ENCODE measurements around the gene NLRP5. TPM values are rescaled to one million over a fixed set of nuclear protein-coding genes. Genes with fewer than 3 reads are reported as not detected.
"Not testable (repeated sequence)": the region's sequence is repeated elsewhere in the genome, so short reads cannot be mapped to it uniquely, and the experiment has no call there.

NLRP5 gene
- total RNA-seq, 2 experiments from 2014 or later, result not detected

GRCh38 chr19:56094449-56094848 is 107.9 kb downstream of the NLRP5 start:
- CTCF ChIA-PET, result no interaction called here
- POLR2A ChIA-PET, result interaction anchor here (0.6 kb wide), 1 partner anchor 16 kb away, joined by 3 read pairs; no protein-coding TSS in a partner anchor

- ChIA-PET POLR2A (no interaction called here), CTCF (no interaction called here)
Measured at GRCh38 chr19:56096665-56097064, 110.1 kb downstream of the NLRP5 start.

- POLR2A ChIA-PET, result no interaction called here
- CTCF ChIA-PET, result no interaction called here
Measured at GRCh38 chr19:56097306-56097705, 110.7 kb downstream of the NLRP5 start.

GRCh38 chr19:56097776-56098175 is 111.2 kb downstream of the NLRP5 start:
- ChIA-PET POLR2A (no interaction called here), CTCF (no interaction called here)

DNA sequence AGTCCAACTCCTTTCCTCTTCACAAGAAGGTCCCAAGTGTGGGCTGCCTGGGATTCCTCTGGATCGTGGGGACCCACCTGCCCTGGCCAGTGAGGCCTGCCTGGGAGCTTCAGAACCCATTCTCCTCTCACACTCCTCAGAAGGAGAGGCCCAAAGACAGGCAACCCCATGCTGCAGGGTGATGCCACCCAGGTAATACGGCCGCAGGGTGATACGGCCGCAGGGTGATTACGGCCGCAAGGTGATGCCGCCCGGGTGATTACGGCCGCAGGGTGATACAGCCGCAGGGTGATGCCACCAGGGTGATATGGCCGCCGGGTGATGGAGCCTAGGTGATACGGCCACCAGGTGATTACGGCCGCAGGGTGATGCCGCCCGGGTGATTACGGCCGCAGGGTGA is 111.7 kb downstream of the NLRP5 start:
- POLR2A ChIA-PET, result not testable (repeated sequence)

GRCh38 chr19:56098731-56099568 is 112.4 kb downstream of the NLRP5 start:
- ChIA-PET POLR2A (no interaction called here), CTCF (no interaction called here)

More for the DNA sequence above, 111.7 kb downstream of the NLRP5 start:
- CTCF ChIA-PET, result not testable (repeated sequence)

DNA sequence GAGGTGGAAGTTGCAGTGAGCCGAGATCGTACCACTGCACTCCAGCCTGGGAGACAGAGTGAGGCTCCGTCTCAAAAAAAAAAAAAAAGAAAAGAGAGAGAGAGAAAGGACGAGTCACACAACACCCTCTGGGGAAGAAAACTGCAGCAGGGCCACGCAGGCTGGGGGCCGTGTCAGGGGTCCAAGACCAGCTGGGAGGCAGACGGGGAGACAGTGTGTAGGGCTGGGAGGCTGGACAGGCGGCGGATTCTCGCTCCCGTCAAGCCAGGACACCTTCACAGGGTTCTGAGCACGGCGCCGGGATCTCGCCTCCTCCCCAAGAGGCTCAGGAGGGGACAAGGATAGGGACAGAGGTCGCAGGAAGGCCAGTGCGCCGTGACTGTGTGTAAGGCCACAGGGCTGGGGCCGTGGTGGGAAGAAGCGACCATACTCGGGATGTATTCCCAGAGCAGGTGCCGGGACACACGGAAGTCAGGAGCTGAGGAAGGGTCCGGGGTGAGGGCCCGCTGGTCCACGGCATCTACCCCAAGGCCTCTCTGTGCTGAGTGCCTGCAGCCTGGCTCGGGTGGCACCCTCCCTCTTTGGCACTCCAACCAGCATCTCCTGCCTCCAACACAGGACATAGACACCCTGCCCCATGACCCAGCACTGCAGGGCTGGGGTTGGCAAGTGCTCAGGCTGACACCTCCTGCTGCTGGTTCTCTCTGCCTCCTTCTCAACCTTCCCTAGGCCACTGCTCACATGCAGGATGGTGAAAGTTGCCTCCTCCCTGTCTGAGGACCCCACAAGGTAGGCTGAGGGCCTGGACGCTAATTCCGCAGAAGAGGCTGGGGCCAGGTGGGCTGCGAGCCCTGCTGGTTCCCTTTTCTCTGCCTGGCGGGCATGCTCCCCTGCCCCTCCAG is 113.3 kb downstream of the NLRP5 start:
- CTCF ChIA-PET, result no interaction called here
- POLR2A ChIA-PET, result no interaction called here

GRCh38 chr19:56101095-56101494 is 114.5 kb downstream of the NLRP5 start:
- POLR2A ChIA-PET, result no interaction called here
- CTCF ChIA-PET, result no interaction called here

DNA sequence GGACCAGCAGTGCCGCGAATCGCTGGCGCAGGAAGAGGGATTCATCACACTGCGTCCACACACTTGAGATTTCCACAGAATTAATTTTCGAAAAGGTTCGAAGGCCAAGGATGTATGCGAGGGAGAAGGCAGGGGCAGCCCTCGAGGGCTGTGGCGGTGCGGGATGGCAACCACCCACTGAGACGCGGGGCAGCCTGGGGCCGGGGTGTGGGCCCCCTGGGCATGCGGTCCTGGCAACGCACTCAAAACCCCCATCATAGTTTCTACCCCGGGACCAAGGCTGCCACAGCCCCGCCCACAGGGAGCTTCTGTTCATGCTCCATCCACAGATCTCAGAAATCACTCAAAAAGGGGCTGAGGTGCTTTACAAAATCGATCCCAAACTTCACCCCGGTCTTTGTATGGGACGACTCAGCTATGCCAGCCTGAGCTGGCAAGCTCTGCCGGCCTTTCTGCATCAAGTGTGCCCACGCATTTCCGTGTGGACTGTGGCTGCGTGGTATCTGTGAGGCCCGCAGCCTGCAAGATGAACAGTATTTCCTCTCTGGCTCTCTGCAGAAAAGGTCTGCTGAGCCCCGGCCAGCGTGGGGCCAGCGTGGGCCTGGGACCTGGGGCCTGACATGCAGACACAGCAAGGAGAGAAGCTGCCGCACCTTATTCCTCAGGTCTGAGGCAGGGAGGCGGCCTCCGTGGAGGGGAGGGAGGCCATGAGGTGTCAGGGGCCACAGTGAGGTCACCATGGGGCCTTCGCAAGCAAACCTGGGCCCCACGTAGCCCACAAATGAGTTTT is 115.4 kb downstream of the NLRP5 start:
- ChIA-PET POLR2A (no interaction called here), CTCF (no interaction called here)

- POLR2A ChIA-PET, result no interaction called here
- CTCF ChIA-PET, result no interaction called here
Measured at GRCh38 chr19:56103027-56103614, 116.5 kb downstream of the NLRP5 start.

- ChIA-PET CTCF (interaction anchor here (1.0 kb wide), 1 partner anchor 58 kb away, joined by 3 read pairs; no protein-coding TSS in a partner anchor), POLR2A (no interaction called here)
Measured at GRCh38 chr19:56104423-56104822, 117.8 kb downstream of the NLRP5 start.

DNA sequence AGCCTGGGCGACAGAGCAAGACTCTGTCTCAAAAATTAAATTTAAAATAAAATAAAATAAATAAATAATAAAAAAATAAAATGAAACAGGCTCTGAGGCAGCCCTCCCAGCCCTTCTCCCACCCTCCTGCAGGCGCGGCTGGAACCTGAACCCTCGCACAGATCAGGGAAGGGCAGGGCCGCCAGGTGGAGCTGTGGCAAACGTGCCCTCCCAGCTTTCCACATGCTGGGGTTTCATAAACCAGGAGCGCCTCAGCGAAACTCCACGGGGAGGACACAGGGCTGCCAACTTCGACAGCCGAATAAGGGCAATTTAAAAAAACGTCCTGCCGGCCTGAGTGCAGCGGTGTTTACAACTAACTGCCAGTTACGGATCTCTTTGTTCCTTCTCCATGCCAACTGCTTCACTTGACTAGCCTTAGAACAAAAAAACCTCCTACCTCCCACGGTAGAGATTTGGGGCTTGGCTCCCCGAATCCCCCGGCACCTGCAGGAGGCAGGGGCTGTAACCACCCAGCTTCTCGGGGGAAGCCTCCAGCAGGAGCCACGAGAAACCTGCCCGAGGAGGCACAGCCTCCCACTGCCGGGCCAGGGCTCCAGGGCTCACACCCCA is 118.6 kb downstream of the NLRP5 start:
- ChIA-PET POLR2A (no interaction called here), CTCF (interaction anchor here (1.0 kb wide), 1 partner anchor 57 kb away, joined by 3 read pairs; no protein-coding TSS in a partner anchor)

DNA sequence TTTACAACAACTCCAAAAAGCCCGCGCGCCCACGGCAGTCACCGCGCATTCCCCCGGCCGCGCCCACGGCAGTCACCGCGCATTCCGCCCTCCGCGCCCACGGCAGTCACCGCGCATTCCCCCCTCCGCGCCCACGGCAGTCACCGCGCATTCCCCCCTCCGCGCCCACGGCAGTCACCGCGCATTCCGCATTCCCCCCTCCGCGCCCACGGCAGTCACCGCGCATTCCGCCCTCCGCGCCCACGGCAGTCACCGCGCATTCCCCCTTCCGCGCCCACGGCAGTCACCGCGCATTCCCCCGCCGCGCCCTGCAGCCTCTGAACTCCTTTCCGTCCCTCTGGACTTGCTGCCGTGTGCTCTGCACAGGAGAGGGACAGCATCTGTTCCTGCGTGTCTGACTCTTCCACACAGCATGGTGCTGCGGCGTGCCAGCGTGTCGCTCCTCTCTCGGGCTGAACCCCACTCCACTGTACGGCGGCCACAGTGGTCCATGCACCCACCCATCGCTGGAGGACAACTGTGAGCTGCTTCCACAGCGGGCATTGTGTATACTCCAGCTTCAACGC is 119.3 kb downstream of the NLRP5 start:
- CTCF ChIA-PET, POLR2A ChIA-PET: not testable (repeated sequence)

DNA sequence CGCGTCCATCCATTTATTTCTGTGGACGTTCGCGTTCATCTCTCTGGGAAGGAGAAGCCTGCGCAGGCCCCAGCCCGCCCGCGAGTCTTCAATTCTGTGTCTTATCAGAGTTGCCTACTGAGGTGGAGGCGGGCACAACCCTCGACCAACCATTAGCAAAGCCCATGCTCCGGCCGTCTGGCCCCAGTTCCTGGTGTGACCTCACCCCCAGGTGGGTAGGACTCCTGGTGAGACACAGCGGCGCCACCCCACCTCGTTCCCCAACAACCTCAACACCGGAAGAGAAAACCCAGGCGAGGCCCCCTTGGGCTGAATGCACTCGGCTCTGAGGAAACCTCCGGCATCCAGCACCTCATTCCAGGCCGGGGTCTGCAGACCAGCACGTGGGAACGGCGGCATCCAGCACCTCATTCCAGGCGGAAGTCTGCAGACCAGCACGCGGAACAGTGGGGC is 119.8 kb downstream of the NLRP5 start:
- ChIA-PET POLR2A (no interaction called here), CTCF (no interaction called here)

- POLR2A ChIA-PET, result no interaction called here
- CTCF ChIA-PET, result no interaction called here
Measured at GRCh38 chr19:56106993-56107392, 120.4 kb downstream of the NLRP5 start.

GRCh38 chr19:56107626-56108351 is 121.2 kb downstream of the NLRP5 start:
- CTCF ChIA-PET, result no interaction called here
- POLR2A ChIA-PET, result interaction anchor here (0.6 kb wide), 1 partner anchor 867 kb away, joined by 3 read pairs; no protein-coding TSS in a partner anchor

DNA sequence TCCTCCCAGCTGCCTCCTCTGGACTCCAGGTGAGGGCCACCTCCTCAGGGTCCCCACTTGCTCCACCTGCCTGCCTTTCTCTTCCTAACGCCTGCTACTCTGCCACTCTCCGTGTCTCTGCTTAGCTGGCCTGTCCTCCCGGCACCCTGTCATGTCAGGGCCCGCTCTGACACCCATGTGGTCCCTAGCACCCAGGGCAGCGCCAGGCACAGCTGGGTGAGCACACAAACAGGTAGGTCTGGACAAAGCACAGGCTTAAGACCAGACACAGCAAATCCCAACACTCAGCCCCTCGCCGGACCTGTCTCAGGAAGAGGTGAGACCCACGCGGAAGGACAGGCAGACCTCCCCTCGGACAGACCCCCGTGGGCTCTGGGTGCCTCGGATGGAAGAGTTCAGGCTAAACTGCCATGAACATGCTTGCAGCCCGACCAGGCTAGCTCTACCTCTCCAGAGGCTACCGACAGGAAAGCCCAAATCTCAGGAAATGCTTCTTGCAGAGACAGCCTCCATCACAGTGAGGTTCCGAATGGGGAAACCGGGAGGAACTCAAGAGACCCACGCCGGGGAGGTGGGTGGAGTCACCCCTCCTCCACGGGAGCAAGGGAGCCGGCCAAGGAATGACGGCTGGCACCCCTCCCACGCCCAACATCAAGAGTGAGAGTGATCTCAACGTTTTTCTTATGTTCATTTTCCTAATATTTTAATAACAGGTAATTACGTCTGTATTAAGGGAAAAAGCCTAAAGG is 122.0 kb downstream of the NLRP5 start:
- CTCF ChIA-PET, result no interaction called here
- POLR2A ChIA-PET, result interaction anchor here (0.6 kb wide), 1 partner anchor 868 kb away, joined by 3 read pairs; no protein-coding TSS in a partner anchor

- CTCF ChIA-PET, result no interaction called here
- POLR2A ChIA-PET, result no interaction called here
Measured at GRCh38 chr19:56109226-56109625, 122.7 kb downstream of the NLRP5 start.

Data from activated CD8-positive, alpha-beta memory T cell treated with anti-CD3 and anti-CD28 coated beads for 36 hours (primary cell).